NK-92 treated with Interleukin-12 subunit alpha and Interleukin-12 subunit beta, amount 100 ng/mL, for 24 hours (cell line): ENCODE measurements around the gene SHF.

Experiments used
- DNase-seq: peaks from one replicate; lab custom pipeline; 2025; lab: John Stamatoyannopoulos, UW

SHF gene

DNA sequence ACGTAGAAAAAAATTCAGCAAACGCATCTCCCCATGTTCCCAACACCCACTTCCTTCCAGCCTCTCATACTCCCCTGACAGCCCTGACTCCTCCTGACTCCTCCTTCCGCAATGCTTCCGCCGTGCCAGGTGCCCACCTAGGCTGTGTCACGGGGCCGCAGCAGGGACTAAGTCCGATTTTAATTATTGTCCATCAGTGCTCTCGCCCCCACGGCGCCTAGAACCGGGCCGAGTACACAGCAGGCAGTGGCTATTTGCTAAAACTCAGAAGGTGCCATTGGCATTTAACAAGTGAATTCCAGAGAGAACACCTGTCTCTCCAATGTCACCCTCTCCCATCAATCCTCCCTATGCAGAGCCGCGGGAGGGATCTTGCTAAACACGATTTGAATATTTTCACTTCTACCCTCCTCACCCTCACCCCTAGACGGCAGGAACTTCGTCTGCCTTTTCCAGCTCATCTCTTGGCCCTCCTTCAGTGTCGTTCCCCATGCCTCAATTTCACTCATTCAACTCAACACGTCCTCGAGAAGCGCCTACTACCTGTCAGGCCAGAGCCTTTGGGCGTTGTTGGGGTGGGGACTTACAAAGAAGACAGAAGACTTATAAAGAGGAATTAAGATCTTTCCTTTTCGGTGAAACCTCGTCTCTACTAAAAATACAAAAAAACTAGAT, 11.5 kb upstream of the SHF start:
- DNase-seq = no peak

DNA sequence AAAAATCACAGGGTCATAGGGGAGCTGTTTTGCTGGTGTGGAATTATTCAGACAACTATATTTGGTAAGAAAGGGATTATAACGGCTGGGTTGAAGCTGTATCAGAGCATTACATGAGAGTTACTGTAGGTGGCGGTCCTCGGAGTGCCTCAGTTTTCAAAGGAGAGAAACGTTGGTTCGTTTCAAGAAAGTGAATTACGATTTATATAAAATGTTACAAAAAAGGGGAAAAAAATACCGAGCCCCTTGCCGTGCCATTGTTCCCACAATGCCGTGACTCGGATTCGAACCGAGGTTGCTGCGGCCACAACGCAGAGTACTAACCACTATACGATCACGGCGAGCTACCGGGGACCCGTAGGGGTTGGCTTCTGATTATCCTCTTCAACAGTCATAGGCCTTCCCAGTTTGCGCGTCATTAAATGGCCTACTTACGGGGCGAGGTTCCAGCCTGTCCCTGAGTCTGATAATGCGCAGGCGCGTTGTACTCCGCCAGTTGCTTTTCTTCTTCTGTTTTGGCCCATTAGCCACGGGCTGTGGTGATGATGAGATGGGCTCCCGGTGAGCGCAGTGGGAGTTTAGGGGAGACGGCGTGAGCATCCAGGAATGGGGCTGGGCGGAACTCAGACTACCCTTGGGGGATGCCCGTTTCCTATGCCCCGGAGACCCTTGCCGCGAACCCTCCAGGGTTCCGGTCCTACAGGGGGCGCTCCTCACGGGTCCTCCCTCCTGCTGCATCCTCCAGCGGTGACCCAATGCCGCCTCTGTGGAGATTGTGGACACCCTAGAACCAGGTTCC, 10.8 kb upstream of the SHF start:
- peak; percentile 93 for DNase-seq

DNA sequence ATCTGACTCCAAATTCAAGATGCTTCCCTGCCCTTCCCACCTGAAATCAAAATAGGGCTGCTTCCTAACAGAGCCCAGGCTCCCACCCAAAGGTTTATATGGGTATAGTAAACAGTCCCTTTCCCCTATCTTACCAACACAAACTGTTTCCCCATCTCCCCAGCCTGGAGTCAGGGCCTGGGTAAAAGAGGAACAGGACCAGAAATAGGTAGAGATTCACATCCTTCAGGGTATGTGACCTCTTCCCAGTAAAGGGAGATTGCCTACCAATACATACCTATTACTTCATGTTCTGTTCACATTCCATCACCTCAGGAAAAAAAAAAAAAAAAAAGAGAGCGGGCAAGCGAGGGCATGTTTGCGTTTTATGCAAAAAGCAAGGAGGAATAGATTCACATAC, 9.7 kb upstream of the SHF start:
- DNase-seq = no peak

DNA sequence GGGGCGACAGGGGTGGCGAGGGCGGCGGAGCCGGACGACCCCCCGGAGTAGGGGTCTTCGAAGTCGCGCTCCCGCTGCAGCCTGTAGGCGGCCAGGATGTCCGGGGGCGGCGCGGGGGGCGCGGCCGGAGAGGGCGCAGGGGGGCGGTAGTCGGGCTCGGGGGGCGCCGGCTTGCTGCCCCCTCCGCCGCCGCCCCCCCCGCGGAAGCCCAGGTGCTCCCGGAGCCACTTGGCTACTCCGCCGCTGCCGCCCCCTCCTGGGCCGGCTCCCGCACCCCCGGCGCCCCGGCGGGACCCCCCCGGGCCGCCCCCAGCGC, 230 bp downstream of the SHF start:
- DNase-seq = no peak

DNA sequence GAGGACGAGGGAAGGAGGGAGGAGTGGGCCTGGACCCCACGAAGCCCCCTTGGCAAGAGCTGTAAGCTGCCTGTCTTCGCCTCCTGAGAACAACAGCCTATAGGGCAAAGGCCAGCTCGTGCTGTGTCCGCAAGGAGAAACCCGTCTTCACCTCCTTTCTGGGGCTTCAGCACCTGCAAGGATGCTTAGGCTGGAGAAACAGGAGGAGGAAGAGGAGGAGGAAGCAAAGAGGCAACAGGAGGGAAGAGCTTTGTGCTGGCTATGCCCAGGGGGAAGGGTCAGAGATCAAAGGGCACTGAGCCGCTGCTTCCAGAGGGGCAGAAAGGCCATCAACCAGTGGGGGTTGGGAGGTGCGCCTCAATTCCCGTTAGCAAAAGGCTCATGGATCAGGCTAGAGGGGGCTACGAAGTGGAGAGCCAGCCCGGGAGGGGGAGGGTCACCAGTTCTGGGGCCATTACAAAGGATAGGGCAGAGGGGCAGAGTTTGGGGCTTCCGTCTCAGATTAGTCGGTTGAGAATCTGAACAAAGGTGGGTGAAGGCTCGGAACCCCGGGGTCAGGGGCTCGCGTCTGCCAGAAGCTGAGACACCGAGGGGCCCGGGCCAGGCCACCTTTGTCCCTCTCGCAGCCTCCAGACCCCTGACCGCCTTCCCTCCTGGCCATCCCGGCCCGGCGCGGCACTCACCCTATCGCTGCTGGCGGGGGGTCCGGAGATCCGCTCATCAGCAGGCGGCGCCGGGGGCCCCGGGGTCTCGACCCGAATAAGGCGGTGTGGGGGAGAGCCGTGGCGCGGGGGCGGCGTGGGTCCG, 792 bp downstream of the SHF start:
- DNase-seq = no peak

DNA sequence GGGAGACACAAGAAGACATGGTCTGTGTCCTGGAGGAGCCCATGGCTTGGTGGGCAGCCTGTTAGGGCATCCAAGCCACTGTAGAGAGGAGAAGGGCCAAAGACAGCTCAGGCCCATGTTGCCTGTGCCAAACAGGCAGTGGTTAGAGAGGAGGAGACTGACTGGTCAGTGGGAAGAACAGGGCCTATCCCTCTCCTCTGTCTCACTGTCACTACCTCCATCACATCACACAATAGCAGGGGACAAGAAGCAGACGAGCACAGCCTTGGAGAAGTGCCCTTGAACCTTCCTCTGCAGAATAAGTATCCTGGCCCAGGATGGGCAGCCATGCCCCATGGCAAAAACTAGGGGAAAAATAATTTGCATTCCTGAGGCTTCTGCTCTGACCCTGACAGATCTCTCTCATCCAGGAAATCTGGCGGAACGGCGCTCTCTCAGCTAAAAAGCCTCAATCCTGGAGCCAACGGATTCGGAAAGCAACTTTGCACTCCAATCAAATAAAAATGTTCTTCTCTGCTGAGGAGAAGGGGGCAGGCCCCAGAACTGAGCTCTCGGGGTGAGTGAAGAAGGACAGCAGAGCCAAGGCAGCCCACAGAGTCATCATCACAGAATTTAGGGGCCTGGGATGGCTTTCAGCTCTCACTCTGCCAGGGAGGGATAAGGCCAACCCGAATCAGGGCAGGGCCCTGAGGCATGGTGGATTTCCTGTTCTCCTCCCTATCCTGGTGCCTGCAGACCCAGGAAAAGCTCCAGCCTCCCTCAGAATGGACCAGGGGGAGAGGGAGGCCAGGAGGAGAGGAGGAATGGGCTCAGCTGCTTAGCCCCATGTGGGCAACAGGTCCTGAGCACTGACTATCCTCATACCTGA, 1.6 kb downstream of the SHF start:
- DNase-seq = no peak

DNA sequence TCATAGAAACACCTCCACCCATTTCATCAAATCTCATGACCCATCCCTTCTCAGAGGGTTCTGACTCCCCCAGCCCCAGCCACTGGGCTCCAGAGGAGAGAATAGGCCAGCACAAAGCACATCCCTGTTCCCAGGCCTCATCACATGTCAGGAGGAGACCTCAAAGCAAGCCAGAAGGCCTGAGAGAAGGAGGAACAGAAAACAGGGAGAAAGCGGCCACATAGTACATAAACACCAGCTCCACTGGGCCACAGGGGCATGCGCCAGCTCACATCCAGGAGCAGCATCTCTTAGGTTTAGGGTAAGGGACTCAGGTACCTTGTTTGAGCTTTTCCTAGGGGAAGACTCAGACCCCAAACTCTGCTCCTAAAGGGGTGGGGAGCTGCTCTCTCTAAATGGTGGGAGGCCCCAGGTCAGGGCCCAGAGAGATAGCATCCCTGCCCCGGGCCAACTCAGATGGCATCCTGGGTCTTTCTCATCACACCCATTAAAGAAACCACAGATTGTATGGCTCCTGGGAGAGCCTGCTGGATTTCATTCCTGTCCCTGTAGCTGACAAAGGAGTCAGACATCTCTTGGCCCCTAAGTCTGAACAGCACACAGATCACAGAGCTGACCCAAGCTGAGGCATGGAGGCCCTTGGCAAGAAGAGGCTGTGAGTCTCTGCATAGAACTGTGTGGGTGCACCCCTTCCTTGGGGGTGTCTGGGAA, 2.5 kb downstream of the SHF start:
- no peak for DNase-seq

DNA sequence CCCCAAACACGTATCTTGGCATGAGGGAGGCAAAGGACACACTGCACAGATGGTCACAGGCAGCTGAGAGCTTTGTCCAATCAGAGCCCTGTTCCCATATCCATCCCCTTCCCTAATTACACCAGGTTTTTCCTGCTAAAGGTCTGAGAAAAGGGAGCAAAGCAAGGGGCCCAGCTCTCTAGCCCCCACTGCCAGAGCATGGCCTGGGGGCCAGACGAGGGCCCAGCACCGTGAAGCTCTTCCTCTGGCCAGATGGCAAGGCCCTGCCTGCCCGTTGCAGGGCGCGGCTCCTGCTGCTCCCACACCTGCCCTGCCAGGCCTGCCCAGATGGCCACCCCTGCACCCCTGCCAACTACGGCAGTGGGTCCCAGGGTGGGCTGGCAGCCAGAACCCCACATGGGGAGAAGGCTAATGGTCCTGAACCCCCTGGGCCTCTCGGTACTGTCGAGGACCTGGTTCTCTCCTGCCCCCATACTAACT, 3.2 kb downstream of the SHF start:
- no peak for DNase-seq

DNA sequence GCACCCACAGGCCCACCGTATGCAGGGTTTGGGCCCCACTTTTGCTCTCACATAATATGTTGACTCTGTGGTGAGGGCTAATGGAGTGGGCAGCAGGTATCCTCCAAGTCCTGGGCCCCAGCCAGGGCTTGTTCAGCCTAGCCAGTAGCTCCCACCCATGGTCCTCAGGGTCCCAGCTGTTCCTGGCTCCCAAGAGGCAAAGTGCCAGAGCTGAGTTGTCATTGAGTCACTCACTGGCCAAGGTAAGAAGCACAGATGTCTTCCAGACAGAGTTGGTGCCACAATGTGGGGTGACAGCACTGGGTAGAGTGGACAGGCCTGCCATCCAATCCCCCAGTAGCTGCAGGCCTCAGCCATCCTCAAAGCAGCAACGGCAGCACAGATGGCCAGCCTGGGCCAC, 4.3 kb downstream of the SHF start:
- DNase-seq = no peak

DNA sequence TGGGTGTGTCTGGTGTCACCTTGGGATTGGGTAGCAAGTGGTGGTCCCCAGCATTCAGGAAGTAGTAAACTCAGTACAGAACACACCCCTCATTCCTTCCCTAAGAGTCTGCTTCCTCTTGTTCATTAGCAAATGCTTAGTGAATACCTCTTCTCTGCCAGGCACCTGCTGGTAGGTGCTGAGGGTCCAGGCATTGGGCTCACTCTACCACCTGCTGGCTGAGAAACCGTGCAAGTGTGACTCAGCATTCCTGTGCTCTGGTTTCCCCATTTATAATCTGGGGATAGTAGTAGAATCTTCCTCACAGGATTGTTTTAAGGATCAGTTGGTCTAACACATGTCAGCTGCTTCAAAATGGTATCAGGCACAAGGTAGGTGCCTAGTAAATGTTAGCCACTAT, 4.8 kb downstream of the SHF start:
- no peak for DNase-seq

DNA sequence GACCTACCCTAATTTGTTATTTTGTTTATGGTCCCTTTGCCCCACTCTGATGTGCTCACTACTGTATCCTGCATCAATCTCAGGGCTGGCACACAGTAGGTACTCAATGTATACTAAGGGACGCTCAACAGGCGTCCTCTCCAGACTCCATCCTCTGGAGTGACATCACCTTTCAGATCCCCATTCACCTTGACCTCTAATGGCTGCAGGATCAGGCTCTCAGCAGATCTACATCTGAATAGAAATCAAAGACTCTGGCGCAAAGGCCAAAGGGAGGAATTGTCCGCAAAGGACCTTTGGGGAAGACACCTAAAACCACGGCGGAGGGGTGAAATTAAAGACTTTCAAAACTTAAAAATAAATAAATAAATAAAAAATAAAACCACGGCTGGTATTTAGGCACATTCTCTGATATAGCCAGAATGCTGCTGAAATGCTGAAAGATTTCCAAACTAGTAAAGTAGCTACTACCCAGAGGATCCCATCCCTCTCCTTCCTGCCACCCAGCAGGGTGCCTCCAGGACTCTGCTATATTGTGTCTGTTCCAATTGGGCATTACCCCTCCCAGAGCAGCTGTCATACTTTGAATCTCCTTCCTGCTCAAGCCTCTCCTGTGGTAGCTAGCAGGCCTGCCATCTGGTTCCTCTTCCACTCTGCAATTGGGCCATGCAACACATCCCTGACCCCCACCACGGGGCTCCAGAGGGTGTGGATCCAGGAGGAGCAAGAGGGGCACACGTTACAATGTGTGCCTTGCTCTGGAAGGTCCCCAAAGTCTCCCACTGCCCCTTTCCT, 6.1 kb downstream of the SHF start:
- no peak for DNase-seq

DNA sequence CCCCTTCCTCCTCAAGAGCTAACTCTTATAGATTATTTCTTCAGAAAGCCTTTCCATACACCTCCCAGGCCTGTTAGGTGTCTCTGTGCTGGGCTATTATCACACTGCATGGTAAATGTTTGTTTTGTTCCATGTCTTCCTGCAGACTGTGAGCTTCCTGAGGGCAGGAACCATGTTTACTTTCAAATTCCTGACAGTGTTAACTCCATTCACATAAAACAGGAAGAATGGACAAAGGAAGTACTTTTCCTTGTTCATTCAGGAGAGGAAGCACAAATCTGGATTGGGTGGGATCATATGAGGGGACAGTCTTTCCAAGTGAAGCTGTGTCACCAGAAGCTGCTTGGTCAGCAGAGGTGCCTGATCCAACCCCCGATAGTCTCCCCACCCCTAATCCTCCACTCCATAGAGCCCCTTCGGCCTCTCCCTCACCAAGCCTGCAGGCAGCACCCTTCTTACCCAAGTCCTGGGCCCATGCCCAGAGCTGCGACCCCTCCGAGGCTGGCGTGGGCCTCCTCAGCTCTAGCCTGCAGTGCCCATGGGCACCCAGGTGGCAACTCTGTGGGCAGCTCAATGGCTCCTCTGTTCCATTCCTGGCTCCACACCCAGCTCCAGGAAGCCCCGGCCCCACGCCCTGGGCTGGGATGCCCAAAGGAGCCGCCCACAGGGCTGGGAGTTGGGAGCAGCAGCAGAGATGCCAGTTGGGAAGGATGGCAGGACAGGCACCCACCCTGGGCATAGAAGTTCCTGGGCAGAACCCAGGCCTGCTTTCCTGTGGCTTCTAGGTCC, 6.9 kb downstream of the SHF start:
- DNase-seq = no peak

DNA sequence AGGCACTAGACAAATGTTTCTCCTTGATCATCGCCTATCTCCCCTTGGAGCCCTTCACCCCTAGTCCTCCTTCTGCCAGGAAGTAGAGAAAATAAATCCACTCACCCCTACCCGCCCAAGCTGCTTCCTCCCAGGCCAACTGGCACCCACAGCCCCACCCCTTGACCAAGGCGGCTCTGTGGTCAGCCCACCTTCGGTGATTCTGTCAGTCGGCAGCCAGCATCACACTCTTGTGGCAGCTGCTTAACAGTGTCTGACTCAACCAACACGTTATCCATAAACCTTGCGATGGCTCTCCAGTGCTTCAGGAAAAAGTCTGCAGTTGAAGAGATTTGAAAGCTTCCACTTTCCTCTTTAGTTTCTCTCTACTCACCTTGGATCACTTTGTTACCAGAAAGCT, 7.6 kb downstream of the SHF start:
- DNase-seq = peak; percentile 87

DNA sequence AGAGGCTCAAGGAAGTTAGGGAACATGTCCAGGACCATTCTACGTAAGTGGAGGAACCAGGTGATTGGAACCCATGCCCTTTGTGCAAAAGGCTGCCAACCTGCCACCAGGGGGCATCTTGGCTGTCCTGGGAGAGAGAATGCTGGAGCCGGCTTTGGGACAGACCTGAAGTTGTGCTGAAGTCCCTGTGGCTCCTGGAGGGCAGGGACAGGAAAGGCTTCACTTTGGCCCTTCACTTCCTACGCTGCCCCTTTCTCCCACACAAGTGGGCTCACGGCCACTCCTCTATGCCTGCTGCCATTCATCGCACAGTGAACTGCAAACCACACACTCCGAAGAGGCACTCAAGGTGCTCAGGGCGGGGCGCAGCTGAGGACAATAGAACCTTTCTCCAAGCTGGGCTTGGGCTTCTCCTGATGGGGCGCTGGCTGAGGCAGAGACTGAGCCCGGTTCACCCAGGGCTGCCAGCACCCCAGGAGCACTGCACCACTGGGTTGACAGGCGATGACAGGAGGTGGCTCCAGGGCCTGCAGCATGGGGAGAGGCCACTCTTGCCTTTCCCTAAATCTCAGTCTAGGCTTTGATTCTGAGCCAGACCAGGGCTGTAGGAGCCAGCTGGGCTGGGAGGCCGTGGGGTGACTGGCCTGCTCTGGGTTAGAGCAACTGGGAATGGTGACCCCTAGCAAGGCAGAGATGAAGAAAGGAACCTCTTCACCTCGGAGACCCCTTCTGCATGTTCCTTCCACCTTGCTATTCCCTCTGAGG, 8.4 kb downstream of the SHF start:
- DNase-seq = no peak

DNA sequence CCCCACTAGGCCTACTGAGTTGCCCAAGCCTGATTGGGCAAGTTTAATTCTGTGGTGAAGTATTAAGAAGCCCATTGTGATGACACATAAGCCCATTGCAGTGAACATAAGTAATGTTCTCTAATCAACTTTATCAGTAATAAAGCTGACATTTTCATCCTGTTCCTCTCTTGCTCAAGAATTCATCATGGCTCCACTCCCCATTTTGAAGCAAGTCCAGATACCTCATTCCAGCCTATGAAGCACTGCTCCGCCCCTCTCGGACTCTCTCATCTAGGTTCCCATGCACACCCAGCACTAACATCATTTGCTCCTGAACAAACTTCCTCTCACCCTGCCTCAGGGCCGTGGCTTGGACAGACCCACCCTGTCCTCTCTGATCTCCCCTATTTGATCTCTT, 10.5 kb downstream of the SHF start:
- DNase-seq = no peak

DNA sequence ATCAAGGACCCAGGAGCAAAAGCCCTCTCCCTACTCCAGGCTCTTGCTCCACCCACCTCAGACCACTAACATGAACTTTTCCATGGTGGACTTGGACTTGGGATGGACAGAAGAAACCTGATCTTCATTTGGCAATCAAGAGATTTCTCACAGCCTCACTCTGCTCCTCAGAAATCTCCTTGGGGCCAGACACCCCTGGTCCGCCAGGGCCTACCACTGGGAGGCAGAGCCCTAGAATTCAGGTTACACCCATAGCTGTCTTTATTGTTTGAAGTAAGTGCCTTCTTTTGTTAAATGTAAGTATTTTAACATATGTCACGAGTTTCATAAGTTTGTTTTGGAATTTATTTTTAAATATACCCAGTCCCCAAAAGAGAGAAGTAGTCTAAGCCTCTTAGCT, 13.2 kb downstream of the SHF start:
- no peak for DNase-seq

DNA sequence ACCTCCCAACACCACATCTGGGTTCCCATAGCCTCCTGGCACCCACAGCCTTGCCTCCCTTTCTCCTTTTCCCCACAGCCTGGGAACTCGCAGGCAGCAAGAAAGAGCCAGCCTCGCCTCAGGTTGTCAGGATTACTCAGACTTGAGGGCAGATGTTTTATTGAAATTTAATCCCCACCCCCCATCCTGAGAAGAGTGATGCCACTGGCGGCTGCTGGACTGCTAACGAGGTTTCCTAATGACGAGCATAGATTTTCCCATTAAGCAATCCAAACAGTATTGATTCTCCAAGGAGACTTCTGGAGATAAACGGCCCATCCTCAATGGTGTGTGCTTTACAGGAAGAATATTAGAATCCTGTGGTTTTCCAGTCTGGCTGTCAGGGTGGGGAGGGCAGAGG, 13.7 kb downstream of the SHF start:
- no peak for DNase-seq

DNA sequence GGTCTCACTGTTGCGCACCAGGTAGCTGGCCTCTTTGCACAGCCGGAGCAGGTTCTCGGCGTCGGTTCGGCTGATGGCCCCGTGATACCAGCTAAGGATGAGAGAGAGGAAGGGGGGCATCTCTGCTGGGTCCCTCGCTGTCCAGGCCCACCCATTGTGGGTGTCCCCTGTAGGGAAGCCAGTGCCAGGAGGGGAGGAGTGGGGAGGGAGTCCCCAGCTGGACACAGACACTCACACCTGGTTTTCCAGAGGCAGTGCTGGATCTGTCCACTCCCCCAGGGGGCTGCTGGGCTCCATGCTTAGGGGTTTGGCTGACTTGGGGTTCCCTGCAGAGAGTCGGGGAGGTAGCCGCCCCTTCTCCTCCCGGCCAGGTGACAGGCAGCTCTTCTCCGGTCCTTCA, 15.9 kb downstream of the SHF start:
- no peak for DNase-seq
